Hippocampal formation (tissue), 2 donors: ENCODE results near the gene SETD7.

ENCODE experiments used
- DNase-seq, 2 donors: peaks; one replicate each; lab custom pipeline; 2025; lab: John Stamatoyannopoulos, UW

The SETD7 gene

GRCh38 chr4:139574641-139575040, 18.6 kb upstream of the SETD7 start:
- DNase-seq: no peak

- DNase-seq: peak in 1 of 2 donors; percentile 37
These were observed 12.4 kb upstream of the SETD7 start for GRCh38 chr4:139568206-139568955.

- DNase-seq: no peak
These were observed 11.3 kb upstream of the SETD7 start for GRCh38 chr4:139567159-139567870.

- DNase-seq: no peak
These were observed 8.5 kb upstream of the SETD7 start for GRCh38 chr4:139564502-139564901.

GRCh38 chr4:139563515-139563914, 7.5 kb upstream of the SETD7 start:
- no peak for DNase-seq

- DNase-seq: no peak
These were observed 6.8 kb upstream of the SETD7 start for GRCh38 chr4:139562839-139563238.

- no peak for DNase-seq
These were observed 6.2 kb upstream of the SETD7 start for GRCh38 chr4:139562067-139562684.

- no peak for DNase-seq
These were observed 4.5 kb upstream of the SETD7 start for GRCh38 chr4:139560406-139561104.

GRCh38 chr4:139559687-139560086, 3.7 kb upstream of the SETD7 start:
- DNase-seq: no peak

- DNase-seq: no peak
These were observed 3.1 kb upstream of the SETD7 start for GRCh38 chr4:139559089-139559479.

GRCh38 chr4:139558235-139559088, 2.4 kb upstream of the SETD7 start:
- no peak for DNase-seq

GRCh38 chr4:139557556-139558110, 1.6 kb upstream of the SETD7 start:
- DNase-seq: no peak

GRCh38 chr4:139556724-139557555, 921 bp upstream of the SETD7 start:
- peak; percentile 61 to 65 for DNase-seq

- peak in 1 of 2 donors; percentile 51 for DNase-seq
These were observed 331 bp downstream of the SETD7 start for GRCh38 chr4:139555705-139556070.

GRCh38 chr4:139554893-139555704, 920 bp downstream of the SETD7 start:
- peak; percentile 81 to 82 for DNase-seq

GRCh38 chr4:139554642-139554892, 1.5 kb downstream of the SETD7 start:
- DNase-seq: no peak

- peak in 1 of 2 donors; percentile 37 for DNase-seq
These were observed 2.0 kb downstream of the SETD7 start for GRCh38 chr4:139553751-139554641.

GRCh38 chr4:139552517-139553307, 3.3 kb downstream of the SETD7 start:
- no peak for DNase-seq
